Pancreas (tissue), 10 donors: ENCODE results near the gene CCN2. TPM values are rescaled to one million over a fixed set of nuclear protein-coding genes. Genes with fewer than 3 reads are reported as not detected.
"Not testable (repeated sequence)": the region's sequence is repeated elsewhere in the genome, so short reads cannot be mapped to it uniquely, and the experiment has no call there.

Experiments
- ATAC-seq, 4 donors: fragments of 200-7000 bp; cut with Tn5 transposase; one replicate each; pipeline versions ENCODE4 v1.8.0 to v1.9.1; 2020; ENCODE audit warnings: mild to moderate bottlenecking in 4 of 4, moderate library complexity in 4 of 4
- DNase-seq, 6 donors: peaks; one replicate each; pipeline ENCODE4 v3.0.0-alpha.2; 2020
- FAIRE-seq: peaks from 2 replicates; lab custom pipeline; 2012; peaks lifted over from hg19 to GRCh38; lab: Jason Lieb, UNC
- H3K27ac ChIP-seq, 4 donors: fragments of 200-600 bp; sonication (generic); 1 replicate in 3 of 4; 2 replicates in 1 of 4; pipeline versions ENCODE4 v1.5.0 to v1.8.0; 2020
- H3K27me3 ChIP-seq, 4 donors: fragments of 200-600 bp; one replicate each; pipeline ENCODE4 v1.8.0; 2021
- H3K36me3 ChIP-seq, 3 donors: fragments of 200-600 bp; sonication (generic) in 1 of 3; one replicate each; pipeline versions ENCODE4 v1.5.0 to v1.8.0; 2020 to 2021
- H3K4me1 ChIP-seq, 3 donors: fragments of 200-600 bp; one replicate each; pipeline ENCODE4 v1.8.0; 2021
- H3K4me3 ChIP-seq, 4 donors: fragments of 200-600 bp; sonication (generic) in 2 of 4; one replicate each; pipeline versions ENCODE4 v1.5.0 to v1.8.0; 2020 to 2021
- H3K9me3 ChIP-seq, 4 donors: fragments of 200-600 bp; one replicate each; pipeline ENCODE4 v1.8.0; 2021
- WGBS, 2 donors: extraction: QIAGEN DNeasy Blood & Tissue Kit; methylation state at CpG; one replicate each; pipeline ENCODE4 v1.1.7; 2013; 5-methylcytosine and 5-hydroxymethylcytosine counted together
- intact Hi-C, 3 donors: fragments of 100-400 bp; cut with DNase I; formaldehyde crosslinking; loops; one replicate each; pipeline versions ENCODE4 v1.11.1 to v1.14.2; 2022
- polyA plus RNA-seq, 2 donors: library from polyadenylated mRNA; stranded (reverse); fragments of 200-250 nt; gene quantifications; one replicate each; pipeline ENCODE4 v1.2.3, GENCODE V29; 2013
- total RNA-seq, 6 donors: library from RNA; stranded (reverse); fragmentation: NEBNext Ultra II Directional in 4 of 6; extraction: Animal tissue kit (Norgen Biotek cat#: 25700) in 4 of 6; gene quantifications; one replicate each; pipeline versions ENCODE4 v1.2.1 to v1.2.4, GENCODE V29; 2021 to 2023
- TF ChIP-seq, protein P1 (sequence below), 4 donors: fragments of 200-600 bp; sonication (generic) in 3 of 4; IDR thresholded peaks; one replicate each; pipeline versions ENCODE4 v1.5.0 to v1.8.0; 2021; ENCODE audit warnings: antibody characterized with exemption in 4 of 4
- donor health status: healthy with polysubstance abuse.
- donor health status: DM: no; HTN: no; CAD: no; lungs with moderate emphysema.
- donor health status: DM: no; HTN: no; CAD: no.
- donor health status: control.
- donor health status: control.
- donor health status: Bipolar disorder and iron deficiency.
- donor health status: DM: yes; HTN: yes; CAD: no.
- donor health status: DM: no; HTN: no; CAD: no.
- donor health status: DM: no; HTN: no; CAD: no.
- donor health status: DM: yes; HTN: yes; CAD: no.

CCN2 gene
- total and polyA plus RNA-seq, 8 donors = 18.4 to 68.2 (median 28.5) TPM

DNA sequence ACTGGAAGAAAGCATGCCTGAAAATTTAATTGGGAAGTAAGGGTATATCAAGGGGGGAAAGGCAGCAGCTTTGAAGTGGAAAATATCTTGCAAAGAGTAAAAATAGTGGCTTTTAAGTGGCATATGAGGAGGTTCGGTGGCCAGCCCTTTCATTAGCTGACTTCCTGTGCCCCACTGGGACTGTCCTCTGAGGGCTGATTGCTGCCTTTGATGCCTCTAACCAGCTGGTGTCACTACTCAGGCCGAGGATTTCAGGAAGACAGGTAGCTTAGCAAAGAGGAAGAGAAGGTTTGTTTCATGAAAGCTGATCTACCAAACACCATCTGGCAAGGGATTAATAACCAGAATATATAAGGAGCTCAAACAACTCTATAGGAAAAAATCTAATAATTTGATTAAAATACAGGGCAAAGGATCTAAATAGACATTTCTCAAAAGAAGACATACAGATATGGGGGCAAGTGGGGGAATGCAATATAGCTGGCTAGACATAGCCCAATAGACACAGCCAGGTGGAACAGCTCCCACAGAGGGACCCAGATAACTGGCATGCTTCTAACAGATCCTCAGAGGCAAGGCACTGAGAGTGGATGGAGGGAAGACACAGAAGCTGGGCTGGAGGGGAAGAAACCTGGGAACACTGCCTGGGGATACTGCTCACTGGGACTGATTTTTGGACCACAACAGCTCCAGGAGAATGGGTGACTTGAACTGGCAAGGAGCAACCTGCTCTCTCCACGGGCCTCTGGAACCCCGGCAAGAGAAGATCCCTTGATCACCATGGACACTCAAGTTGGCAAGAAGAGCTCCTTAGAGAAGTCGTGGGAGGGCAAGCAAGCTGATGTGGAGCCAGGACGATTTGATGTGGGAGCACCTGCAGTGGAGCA, 33.2 kb downstream of the CCN2 start:
- no peak for DNase-seq
- Histone ChIP-seq H3K27me3 (no peaks in the 10 kb centered on the region), H3K36me3 (no peaks in the 10 kb centered on the region), H3K4me1 (no peaks in the 10 kb centered on the region), H3K27ac (no peak overlapping the region), H3K4me3 (no peak overlapping the region), H3K9me3 (no peaks in the 10 kb centered on the region)
- ATAC-seq = no peak
- FAIRE-seq = no peak
- intact Hi-C loops = loop anchor here in 1 of 3 donors (5.0 to 10.0 kb wide), 2 partner anchors 133 to 299 kb away; no protein-coding TSS in a partner anchor
- TF ChIP-seq, protein P1, sequence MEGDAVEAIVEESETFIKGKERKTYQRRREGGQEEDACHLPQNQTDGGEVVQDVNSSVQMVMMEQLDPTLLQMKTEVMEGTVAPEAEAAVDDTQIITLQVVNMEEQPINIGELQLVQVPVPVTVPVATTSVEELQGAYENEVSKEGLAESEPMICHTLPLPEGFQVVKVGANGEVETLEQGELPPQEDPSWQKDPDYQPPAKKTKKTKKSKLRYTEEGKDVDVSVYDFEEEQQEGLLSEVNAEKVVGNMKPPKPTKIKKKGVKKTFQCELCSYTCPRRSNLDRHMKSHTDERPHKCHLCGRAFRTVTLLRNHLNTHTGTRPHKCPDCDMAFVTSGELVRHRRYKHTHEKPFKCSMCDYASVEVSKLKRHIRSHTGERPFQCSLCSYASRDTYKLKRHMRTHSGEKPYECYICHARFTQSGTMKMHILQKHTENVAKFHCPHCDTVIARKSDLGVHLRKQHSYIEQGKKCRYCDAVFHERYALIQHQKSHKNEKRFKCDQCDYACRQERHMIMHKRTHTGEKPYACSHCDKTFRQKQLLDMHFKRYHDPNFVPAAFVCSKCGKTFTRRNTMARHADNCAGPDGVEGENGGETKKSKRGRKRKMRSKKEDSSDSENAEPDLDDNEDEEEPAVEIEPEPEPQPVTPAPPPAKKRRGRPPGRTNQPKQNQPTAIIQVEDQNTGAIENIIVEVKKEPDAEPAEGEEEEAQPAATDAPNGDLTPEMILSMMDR (IDR thresholded peaks at IDR 0.05) = no peak
- WGBS, 2 donors = 66 to 83% methylated on average over 6 of the region's 6 CpGs

DNA sequence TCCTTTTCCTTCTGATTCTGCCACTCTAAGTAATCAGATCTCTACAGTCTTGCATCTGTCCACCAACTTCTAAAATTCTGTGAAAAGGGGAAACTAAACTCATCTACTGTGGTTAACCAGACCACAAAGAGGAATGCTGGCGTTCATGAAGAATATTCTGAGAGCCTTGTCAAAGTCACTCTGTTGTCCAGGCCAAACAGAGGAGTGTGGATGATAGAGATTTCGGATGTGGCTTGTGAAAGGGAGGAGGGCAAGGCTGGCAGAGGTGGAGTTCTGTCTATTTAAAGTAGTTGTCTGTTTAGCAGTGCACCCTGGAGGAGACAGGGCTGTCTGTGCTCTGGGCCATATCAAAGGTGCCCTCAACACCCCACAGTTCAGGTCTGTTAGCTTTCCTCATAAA, 33.9 kb downstream of the CCN2 start:
- no peak for DNase-seq
- Histone ChIP-seq H3K9me3 (no peaks in the 10 kb centered on the region), H3K4me3 (no peak overlapping the region), H3K27ac (no peak overlapping the region), H3K27me3 (no peaks in the 10 kb centered on the region), H3K36me3 (no peaks in the 10 kb centered on the region), H3K4me1 (no peaks in the 10 kb centered on the region)
- TF ChIP-seq, protein P1 (IDR thresholded peaks at IDR 0.05) = no peak
- no peak for FAIRE-seq
- ATAC-seq = no peak
- intact Hi-C loops = loop anchor here in 1 of 3 donors (5.0 to 10.0 kb wide), 2 partner anchors 133 to 300 kb away; no protein-coding TSS in a partner anchor
- 73% methylated on average over 2 of the region's 2 CpGs for WGBS, 2 donors

DNA sequence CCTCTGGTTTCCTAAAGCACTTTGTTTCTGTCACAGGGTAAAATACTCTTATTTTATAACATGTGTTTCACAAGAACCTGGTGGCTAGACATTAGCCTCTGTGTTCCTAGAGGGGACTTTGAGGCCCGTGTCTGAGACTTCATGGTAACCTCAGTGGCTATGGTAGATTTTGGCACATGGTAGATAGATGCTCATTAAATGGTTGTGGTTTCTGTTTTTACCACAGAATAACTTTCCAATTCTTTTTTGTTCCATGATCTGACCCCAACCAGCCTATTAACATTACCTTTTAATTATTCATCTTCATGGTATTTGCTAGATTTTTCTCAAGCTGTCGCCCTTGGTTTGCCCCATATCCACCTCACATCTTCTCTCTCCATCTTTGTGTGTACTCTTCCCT, 34.3 kb downstream of the CCN2 start:
- H3K27ac ChIP-seq = no peak overlapping the region
- no peaks in the 10 kb centered on the region for H3K27me3 ChIP-seq
- no peak overlapping the region for H3K4me3 ChIP-seq
- ATAC-seq (no peak), DNase-seq (no peak), FAIRE-seq (no peak)
- no peaks in the 10 kb centered on the region for H3K36me3 ChIP-seq
- 72 to 83% methylated on average over 2 of the region's 2 CpGs for WGBS, 2 donors
- TF ChIP-seq, protein P1 (IDR thresholded peaks at IDR 0.05) = no peak
- intact Hi-C loops = loop anchor here in 1 of 3 donors (5.0 to 10.0 kb wide), 2 partner anchors 132 to 300 kb away; no protein-coding TSS in a partner anchor
- no peaks in the 10 kb centered on the region for H3K4me1 ChIP-seq
- H3K9me3 ChIP-seq = no peaks in the 10 kb centered on the region

- not testable (repeated sequence) for H3K9me3 ChIP-seq, DNase-seq, H3K27me3 ChIP-seq, ATAC-seq, H3K4me1 ChIP-seq, FAIRE-seq, H3K27ac ChIP-seq, H3K36me3 ChIP-seq, H3K4me3 ChIP-seq
- intact Hi-C loops = loop anchor here in 1 of 3 donors (5.0 to 10.0 kb wide), 2 partner anchors 131 to 301 kb away; no protein-coding TSS in a partner anchor
- 92 to 100% methylated on average over 2 of the region's 2 CpGs for WGBS, 2 donors
Measured at GRCh38 chr6:131916091-131916796, 34.9 kb downstream of the CCN2 start.
